ENCODE results near the gene LRR1.

LRR1 gene

GRCh38 chr14:49581209-49582112 is 17.3 kb upstream of the LRR1 start:
- H3K4me3 ChIP-seq (ENCODE audit: low read depth, low read length), result no peak overlapping the region
- H3K9me3 ChIP-seq (ENCODE audit: control insufficient read depth, insufficient read depth, low read depth, low read length), result no peaks in the 10 kb centered on the region
- H3K4me1 ChIP-seq (ENCODE audit: control insufficient read depth, insufficient read depth, low read length), result peaks cover 11% of the 10 kb centered on the region
- H3K36me3 ChIP-seq (ENCODE audit: control insufficient read depth in 2 of 2, insufficient read depth in 1 of 2, low read length in 2 of 2), result peaks cover 34 to 45% of the 10 kb centered on the region in 2 experiments
- TF ChIP-seq ZBTB6 (tag by site-specific recombination; IDR thresholded peaks at IDR 0.05), result peak; percentile 67; the same call in 1 of the 2 replicates
- no peak for TF ChIP-seq ZSCAN4 (tag by site-specific recombination; IDR thresholded peaks at IDR 0.05)
- TF ChIP-seq ZBTB17 (tag by site-specific recombination; IDR thresholded peaks at IDR 0.05), result no peak
- ChIA-PET POLR2A (interaction anchor here (0.6 kb wide), 2 partner anchors 12 to 562 kb away, joined by 3 read pairs; no protein-coding TSS in a partner anchor), CTCF (no interaction called here)
- no peak overlapping the region for H3K27ac ChIP-seq (ENCODE audit: extremely low read depth, low read depth, low read length)

- Histone ChIP-seq H3K4me1 (ENCODE audit: control insufficient read depth, insufficient read depth, low read length) (peaks cover 11% of the 10 kb centered on the region), H3K27ac (ENCODE audit: extremely low read depth, low read depth, low read length) (no peak overlapping the region), H3K36me3 (ENCODE audit: control insufficient read depth in 2 of 2, insufficient read depth in 1 of 2, low read length in 2 of 2) (peaks cover 29 to 36% of the 10 kb centered on the region in 2 experiments), H3K9me3 (ENCODE audit: control insufficient read depth, insufficient read depth, low read depth, low read length) (no peaks in the 10 kb centered on the region), H3K4me3 (ENCODE audit: low read depth, low read length) (no peak overlapping the region)
- POLR2A ChIA-PET, result interaction anchor here (0.6 kb wide), 1 partner anchor 563 kb away, joined by 3 read pairs; no protein-coding TSS in a partner anchor
- TF ChIP-seq ZNF645 (tag by site-specific recombination; IDR thresholded peaks at IDR 0.05), result no peak
- 0 out of 2 replicates have a peak, but pooled peaks have one; percentile 33 for TF ChIP-seq SCRT2 (tag by site-specific recombination; IDR thresholded peaks at IDR 0.05)
- CTCF ChIA-PET, result no interaction called here
Measured at GRCh38 chr14:49582113-49582977, 16.4 kb upstream of the LRR1 start.

- Histone ChIP-seq H3K27ac (ENCODE audit: extremely low read depth, low read depth, low read length) (no peak overlapping the region), H3K4me1 (ENCODE audit: control insufficient read depth, insufficient read depth, low read length) (peaks cover 11% of the 10 kb centered on the region), H3K4me3 (ENCODE audit: low read depth, low read length) (no peak overlapping the region)
Measured at GRCh38 chr14:49583629-49584028, 15.1 kb upstream of the LRR1 start.

More at GRCh38 chr14:49583629-49584028, 15.1 kb upstream of the LRR1 start:
- POLR2A ChIA-PET, result interaction anchor here (1.0 kb wide), 1 partner anchor 11 kb away, joined by 3 read pairs; no protein-coding TSS in a partner anchor
- CTCF ChIA-PET, result no interaction called here
- no peak for TF ChIP-seq HOXC10 (CRISPR knock-in tag; IDR thresholded peaks at IDR 0.05)
- TF ChIP-seq KLF9 (tag by site-specific recombination; IDR thresholded peaks at IDR 0.05; ENCODE audit: low read depth), result no peak
- TF ChIP-seq ZNF76 (tag by site-specific recombination; IDR thresholded peaks at IDR 0.05; ENCODE audit: borderline replicate concordance, low read depth), result no peak
- no peak for TF ChIP-seq ZNF148 (tag by site-specific recombination; IDR thresholded peaks at IDR 0.05; ENCODE audit: borderline replicate concordance)
- TF ChIP-seq ZFP41 (tag by site-specific recombination; IDR thresholded peaks at IDR 0.05; ENCODE audit: borderline replicate concordance), result no peak
- no peak for TF ChIP-seq ZNF544 (tag by site-specific recombination; IDR thresholded peaks at IDR 0.05)
- no peak for TF ChIP-seq ZNF488 (tag by site-specific recombination; IDR thresholded peaks at IDR 0.05)
- no peak for TF ChIP-seq TRIM28 (IDR thresholded peaks at IDR 0.05; ENCODE audit: borderline replicate concordance, low read length)
- no peak for TF ChIP-seq ZNF274 (IDR thresholded peaks at IDR 0.05; ENCODE audit: low read length)
- TF ChIP-seq ZNF274 (tag by site-specific recombination; IDR thresholded peaks at IDR 0.05; ENCODE audit: borderline replicate concordance), result no peak
- no peak for TF ChIP-seq ZNF211 (tag by site-specific recombination; IDR thresholded peaks at IDR 0.05; ENCODE audit: low read depth)
- TF ChIP-seq MEIS1 (CRISPR knock-in tag; IDR thresholded peaks at IDR 0.05; ENCODE audit: borderline replicate concordance), result no peak
- TF ChIP-seq ZSCAN4 (tag by site-specific recombination; IDR thresholded peaks at IDR 0.05), result no peak
- Histone ChIP-seq H3K9me3 (ENCODE audit: control insufficient read depth, insufficient read depth, low read depth, low read length) (no peaks in the 10 kb centered on the region), H3K36me3 (ENCODE audit: control insufficient read depth in 2 of 2, insufficient read depth in 1 of 2, low read length in 2 of 2) (peaks cover 26 to 31% of the 10 kb centered on the region in 2 experiments; a peak in 2 of 3 replicates)

Data from HEK293 (cell line).